Astrocyte of the cerebellum (primary cell): Measurements from ENCODE around the gene SDK2.

Source experiments
- DNase-seq: peaks from one replicate; pipeline ENCODE4 v3.0.0-alpha.2; 2011; ENCODE audit warnings: low read depth
- H3K4me3 ChIP-seq: 2 replicates; pipeline ENCODE4 v1.5.1; 2011; ENCODE audit warnings: mild to moderate bottlenecking, low read depth, low read length, moderate library complexity
- CTCF ChIP-seq: IDR thresholded peaks from 2 replicates; pipeline ENCODE4 v1.5.1; 2012; ENCODE audit warnings: low read length, low read depth, moderate library complexity, mild to moderate bottlenecking; ENCODE audit errors: missing control alignments
- in situ Hi-C: cut with HindIII; loops from 2 replicates; pipeline ENCODE4 v1.10.0; 2017; ENCODE audit warnings: low sequenced_read_pairs

Gene SDK2

GRCh38 chr17:73519714-73520368, 124.4 kb downstream of the SDK2 start:
- in situ Hi-C loops, result no loop called here

GRCh38 chr17:73519011-73519410, 125.2 kb downstream of the SDK2 start:
- in situ Hi-C loops, result no loop called here
- no peak overlapping the region for H3K4me3 ChIP-seq
- DNase-seq, result no peak
- TF ChIP-seq CTCF, result no peak

More at GRCh38 chr17:73519714-73520368, 124.4 kb downstream of the SDK2 start:
- no peak overlapping the region for H3K4me3 ChIP-seq
- no peak for TF ChIP-seq CTCF
- no peak for DNase-seq

GRCh38 chr17:73516431-73516830, 127.8 kb downstream of the SDK2 start:
- no peak for DNase-seq
- in situ Hi-C loops, result no loop called here
- no peak overlapping the region for H3K4me3 ChIP-seq
- TF ChIP-seq CTCF, result no peak

- H3K4me3 ChIP-seq, result no peak overlapping the region
- DNase-seq, result no peak
- TF ChIP-seq CTCF, result no peak
- in situ Hi-C loops, result no loop called here
Observed at GRCh38 chr17:73514146-73514863, 129.9 kb downstream of the SDK2 start.

GRCh38 chr17:73513426-73513825, 130.8 kb downstream of the SDK2 start:
- no peak for TF ChIP-seq CTCF
- no peak overlapping the region for H3K4me3 ChIP-seq
- in situ Hi-C loops, result no loop called here
- DNase-seq, result no peak

GRCh38 chr17:73511719-73512115, 132.5 kb downstream of the SDK2 start:
- no peak overlapping the region for H3K4me3 ChIP-seq
- TF ChIP-seq CTCF, result no peak
- in situ Hi-C loops, result no loop called here
- DNase-seq, result no peak
